Measurements from ENCODE around the gene SCGB1C1.

SCGB1C1 gene

DNA sequence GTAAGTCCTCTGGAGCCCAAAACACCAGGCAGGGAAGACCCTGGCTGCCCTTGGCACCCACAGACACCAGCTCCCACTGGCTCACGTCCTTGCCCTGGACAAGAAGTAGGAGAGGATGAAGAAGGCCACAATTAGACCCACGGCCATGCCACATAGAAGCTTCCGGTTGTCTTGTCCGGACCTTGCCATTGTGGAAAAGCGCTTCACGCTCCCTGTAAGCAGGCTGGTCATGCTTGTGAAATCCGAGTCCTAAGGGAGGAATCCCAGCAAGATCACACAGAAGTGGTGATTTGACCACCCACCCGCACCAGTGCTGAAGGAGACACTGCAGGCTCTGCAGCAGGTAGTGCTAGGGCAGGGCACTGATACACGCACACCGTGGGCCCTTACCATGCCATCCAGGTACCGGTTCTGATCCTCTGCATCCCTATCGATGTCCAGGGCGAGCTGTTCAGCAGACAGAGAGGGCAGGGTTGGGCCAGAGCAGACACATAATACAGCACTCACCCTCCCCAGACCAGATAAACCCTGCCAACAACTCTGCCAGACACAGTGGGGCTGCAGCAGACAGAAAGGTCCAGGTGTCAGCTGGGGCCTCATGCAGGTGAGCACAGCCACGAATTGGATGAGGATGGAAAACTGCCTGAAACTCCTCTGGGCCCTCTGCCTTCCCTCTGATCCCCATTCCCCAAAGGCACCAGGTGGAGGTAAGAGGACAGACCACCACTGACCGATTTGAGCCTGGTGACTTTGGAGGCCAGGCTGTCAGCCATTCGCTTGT, 12.5 kb downstream of the SCGB1C1 start:
- no peak for DNase-seq (ENCODE audit: low read depth)

DNA sequence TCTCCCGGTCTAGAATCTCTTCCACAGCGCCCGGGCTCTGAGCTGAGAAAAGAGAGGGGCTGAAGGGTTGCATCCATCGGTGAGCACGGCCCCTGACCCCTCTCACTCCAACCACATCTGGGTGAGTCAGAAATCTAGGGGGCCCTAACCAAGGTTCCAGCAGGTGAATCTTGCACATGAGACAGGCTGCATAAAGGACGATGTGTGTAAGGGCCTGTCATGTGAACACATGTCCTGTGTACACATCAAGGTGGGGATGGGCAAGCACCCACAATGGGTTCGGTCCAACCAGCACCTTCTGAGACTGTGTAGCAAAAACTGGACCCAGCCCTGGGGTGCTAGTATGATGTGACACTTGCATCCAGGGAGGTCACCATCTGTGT, 13.1 kb downstream of the SCGB1C1 start:
- no peak for DNase-seq (ENCODE audit: low read depth)

DNA sequence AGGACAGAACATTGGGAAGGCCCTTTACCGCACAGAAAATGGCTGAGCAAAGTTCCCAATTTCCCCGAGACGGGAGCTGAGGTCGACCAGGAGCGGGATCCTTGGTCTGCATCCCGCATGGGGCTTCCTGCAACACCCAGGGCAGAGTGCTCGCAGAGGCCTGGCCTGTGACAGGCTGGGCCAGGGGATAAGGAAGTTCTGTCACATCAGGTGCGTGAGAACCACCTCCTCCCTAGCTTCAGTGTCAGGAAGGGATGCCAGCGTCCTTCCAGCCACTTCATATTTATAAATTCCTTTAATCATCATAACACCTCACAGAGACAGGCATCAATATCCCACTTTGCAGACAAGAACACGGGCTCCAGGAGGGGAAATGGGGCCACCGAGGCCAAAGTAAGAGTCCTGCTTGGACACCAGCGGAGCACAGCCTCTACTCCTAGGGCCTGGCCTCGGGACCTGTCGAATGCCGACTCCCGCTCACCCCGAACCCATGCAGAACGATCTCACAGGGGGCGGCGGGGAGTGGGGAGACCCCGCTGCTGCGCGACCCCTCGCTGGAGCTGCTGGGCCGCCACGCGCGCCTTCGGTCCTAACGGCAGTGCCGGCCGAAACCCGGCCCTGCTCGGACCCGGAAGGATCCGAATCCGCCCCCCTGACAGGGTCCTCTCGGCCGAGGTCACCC, 13.8 kb downstream of the SCGB1C1 start:
- DNase-seq (ENCODE audit: low read depth), result no peak

DNA sequence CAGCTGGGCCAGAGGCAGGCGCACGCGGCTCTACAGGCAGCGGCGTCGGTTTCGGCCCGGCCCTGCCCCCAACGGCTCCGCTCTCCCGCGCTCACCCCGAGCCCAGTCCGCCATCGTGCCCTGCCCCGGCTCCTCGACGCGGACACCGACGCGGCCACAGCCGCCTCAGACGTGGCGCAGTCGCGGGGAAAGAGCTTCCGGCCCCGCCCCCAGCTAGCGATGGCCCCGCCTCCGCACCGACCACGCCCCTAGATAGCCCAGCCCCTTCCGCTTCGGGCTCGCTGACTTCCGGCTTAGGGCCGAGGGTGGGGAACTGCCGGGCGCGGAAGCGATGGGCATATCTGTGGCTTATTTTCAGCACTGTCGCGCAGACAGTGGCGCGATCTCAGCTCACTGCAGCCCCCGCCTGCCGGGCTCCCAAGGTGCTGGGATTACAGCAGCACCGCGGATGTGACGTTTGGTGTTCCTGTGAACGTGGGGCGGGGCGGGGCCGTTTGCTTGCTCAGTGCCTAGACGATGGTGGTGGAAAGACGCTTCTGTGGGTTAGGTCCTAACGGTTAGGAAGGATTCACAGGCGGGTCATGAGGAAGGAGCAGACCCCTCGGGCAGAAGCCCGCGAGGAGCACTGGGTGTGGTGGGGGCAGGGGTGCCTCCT, 14.5 kb downstream of the SCGB1C1 start, which contains the start of the genes BET1L and RIC8A:
BET1L (minus strand) TSS at position 192 of the 655 bp plus-strand sequence; CDS start at position 114, 78 bp downstream.
RIC8A (plus strand) TSS at position 501 of the 655 bp plus-strand sequence. CDS start 1,147 bp downstream, outside the sequence.
- DNase-seq (ENCODE audit: low read depth), result peak; percentile 96

DNA sequence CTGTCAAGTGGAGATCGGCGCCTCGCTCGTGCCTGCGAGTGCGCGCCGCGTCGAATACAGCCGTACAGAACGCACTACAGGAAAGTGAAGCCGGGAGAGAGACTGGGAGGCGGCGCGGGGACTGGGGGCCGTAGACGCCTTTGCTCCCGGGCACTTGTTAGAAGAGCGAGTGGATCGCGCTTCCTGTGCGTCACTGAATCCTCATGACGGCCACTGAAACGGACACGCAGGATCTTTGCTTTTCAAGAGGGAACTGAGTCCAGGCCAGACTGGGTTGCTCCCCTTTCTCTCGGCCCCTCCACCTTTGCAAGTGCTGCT, 14.9 kb downstream of the SCGB1C1 start:
- no peak for DNase-seq (ENCODE audit: low read depth)

DNA sequence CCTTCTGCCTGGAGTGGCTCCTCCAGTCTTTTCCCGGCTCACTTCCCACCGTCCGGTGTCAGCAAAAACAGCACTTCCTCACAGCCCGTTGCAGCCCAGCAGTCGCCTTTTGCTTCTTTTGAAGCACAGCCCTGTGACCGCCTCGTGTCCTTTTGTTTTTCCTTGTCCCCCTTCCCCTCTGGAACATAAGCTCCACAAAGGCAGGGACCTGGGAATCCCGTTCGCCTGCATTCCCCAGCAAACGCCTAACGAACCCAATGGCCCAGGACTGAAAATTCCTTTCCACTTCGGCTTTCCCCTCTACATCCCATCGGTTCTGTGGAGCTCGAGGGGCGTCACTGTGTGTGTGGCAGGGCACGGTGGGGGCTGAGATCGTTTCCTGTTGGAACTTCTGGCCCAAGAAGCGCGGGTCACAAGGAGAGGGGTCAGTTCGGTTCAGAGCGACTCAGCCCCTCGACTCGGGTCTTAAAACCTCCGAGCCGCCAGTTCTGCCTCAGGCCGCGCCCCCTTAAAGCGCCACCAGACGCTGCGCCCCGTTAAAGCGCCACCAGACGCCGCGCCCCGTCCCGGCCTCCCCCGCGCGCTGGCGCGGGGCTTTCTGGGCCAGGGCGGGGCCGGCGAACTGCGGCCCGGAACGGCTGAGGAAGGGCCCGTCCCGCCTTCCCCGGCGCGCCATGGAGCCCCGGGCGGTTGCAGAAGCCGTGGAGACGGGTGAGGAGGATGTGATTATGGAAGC, 15.5 kb downstream of the SCGB1C1 start:
- peak; percentile 71 for DNase-seq (ENCODE audit: low read depth)

DNA sequence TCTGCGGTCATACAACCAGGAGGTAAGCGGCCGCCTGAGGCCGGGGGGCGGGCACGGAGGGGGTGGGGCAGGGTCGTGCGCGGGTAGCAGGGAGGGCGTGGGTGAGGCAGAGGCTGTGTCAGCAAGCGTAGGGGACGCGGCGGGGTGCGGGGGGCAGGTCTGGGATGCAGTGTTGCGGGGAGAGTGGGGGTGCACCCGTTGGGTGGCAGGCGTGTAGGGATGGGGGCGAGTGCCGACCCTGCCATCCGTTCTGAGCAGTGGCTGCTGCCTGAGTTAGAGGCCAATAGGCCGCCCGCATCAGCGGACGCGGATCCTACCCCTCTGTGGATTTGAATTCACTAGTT, 16.0 kb downstream of the SCGB1C1 start:
- DNase-seq (ENCODE audit: low read depth), result no peak

DNA sequence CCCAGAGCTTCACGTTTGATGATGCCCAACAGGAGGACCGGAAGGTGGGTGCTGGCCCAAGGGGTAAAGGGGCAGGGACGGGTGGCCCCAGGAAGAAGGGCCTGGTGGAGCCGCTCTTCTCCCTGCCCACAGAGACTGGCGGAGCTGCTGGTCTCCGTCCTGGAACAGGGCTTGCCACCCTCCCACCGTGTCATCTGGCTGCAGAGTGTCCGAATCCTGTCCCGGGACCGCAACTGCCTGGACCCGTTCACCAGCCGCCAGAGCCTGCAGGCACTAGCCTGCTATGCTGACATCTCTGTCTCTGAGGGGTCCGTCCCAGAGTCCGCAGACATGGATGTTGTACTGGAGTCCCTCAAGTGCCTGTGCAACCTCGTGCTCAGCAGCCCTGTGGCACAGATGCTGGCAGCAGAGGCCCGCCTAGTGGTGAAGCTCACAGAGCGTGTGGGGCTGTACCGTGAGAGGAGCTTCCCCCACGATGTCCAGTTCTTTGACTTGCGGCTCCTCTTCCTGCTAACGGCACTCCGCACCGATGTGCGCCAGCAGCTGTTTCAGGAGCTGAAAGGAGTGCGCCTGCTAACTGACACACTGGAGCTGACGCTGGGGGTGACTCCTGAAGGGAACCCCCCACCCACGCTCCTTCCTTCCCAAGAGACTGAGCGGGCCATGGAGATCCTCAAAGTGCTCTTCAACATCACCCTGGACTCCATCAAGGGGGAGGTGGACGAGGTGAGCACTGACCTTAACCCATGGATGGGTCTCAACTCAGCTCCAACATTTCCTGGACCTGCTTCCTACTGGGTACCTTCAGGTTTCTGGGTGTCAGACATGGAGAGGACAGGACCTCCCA, 16.6 kb downstream of the SCGB1C1 start:
- DNase-seq (ENCODE audit: low read depth), result no peak

DNA sequence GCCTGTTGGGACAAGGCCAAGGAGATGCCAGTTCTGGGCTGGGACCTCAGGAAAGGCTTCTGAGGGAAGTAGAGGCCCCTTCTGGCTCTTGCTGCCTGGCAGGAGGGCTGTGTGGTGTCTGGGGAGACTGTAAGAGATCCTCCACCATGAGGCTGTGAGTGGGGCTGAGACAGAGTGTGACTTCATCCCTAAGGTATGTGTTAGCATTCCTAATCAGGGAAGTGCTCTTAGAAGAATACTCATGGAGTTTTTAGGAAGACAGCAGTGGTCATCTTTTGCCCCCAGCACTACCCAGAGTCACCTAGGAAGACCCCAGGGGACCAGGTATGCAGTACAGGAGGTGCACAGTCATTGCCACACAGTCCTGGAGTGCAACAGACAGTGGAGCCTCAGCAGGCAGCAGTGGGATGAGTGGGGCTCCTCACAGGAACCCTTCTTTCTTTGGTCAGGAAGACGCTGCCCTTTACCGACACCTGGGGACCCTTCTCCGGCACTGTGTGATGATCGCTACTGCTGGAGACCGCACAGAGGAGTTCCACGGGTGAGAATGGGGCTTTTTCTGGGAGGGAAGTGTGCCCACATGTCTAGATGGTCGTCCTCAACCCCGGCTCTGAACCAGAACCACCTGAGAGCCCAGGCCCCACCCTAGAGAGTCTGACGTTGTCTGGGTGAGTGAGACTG, 17.4 kb downstream of the SCGB1C1 start:
- no peak for DNase-seq (ENCODE audit: low read depth)

DNA sequence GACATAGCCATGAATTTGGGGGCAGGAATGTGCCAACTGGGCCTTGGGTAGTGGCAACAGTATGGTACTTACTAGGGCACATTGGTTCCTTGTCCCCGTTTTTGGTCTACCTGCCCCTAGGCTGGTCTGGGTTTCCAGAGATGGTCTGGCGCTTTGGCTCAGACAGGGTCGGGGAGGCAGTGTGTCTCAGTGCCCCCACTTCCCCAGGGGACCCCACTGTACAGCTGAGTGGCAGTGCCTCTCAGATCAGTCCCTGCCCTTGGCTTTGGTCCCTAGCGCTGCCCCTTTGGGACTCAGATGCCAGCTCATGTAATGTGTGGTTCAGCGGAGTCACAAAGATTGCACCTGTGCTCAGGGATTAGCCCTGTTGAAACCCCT, 17.9 kb downstream of the SCGB1C1 start:
- DNase-seq (ENCODE audit: low read depth), result no peak

DNA sequence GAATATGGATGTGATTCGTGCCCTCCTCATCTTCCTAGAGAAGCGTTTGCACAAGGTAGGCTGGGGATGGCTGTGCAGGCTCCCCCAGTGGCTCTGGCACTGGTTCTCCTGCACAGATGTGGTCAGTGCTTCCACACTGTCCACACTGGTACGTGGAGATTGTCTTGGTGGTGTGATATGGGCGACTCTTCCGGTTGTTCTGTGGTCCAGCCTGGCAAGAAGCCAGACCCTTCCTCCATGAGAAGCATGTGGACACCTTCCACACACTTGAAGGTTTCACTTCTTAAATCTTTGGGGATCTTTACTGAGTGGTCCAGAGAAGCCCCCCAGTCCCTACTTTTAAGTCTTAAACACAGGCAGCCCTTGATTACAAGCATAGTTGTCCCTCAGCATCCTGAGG, 18.4 kb downstream of the SCGB1C1 start:
- DNase-seq (ENCODE audit: low read depth), result no peak

DNA sequence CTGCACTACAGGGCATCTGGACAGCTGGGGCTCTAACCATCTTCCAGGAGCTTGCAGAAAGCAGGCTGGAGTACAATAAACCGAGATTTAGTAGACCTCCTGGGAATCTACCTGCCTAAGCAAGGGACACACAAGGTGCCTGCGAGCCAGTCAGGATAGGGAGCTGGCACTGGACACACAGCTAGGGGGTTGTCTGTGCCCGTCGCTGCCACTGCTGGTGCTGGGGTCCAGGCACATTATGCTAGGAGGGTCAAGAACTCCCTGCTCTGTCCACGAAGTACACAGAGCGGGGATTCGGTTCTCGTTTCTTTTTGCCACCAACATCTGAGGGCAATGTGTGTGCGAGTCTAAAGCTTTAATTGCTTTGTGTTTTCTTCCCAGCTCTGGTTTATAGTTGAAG, 18.9 kb downstream of the SCGB1C1 start:
- no peak for DNase-seq (ENCODE audit: low read depth)

DNA sequence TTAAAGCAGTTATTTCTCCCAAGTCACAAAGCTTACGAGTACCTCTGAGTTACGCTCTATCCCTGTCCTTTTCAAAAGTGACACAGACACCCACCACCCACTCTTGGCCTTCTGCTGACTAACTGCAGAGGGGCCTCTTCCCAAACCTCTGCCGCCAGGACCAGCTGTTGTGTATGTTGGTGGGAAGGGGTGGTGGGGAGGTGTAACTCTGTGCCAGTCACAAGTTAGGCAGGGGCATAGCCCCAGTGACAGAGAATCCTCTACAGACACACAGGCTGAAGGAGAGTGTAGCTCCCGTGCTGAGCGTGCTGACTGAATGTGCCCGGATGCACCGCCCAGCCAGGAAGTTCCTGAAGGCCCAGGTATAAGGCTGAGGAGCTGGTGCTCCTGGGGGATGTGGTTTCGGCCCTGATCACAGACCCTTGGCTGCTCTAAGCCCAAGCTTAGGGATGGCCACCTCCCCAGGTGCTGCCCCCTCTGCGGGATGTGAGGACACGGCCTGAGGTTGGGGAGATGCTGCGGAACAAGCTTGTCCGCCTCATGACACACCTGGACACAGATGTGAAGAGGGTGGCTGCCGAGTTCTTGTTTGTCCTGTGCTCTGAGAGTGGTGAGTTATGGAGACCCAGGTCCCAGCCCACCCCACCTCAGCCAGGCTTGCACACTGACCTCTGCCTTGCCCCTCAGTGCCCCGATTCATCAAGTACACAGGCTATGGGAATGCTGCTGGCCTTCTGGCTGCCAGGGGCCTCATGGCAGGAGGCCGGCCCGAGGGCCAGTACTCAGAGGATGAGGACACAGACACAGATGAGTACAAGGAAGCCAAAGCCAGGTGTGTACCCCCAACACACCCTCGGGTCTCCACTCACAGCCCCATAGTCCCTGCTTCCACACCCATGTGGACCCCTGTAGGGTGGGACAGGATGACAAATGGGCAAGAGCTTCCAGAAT, 19.5 kb downstream of the SCGB1C1 start:
- DNase-seq (ENCODE audit: low read depth), result no peak

DNA sequence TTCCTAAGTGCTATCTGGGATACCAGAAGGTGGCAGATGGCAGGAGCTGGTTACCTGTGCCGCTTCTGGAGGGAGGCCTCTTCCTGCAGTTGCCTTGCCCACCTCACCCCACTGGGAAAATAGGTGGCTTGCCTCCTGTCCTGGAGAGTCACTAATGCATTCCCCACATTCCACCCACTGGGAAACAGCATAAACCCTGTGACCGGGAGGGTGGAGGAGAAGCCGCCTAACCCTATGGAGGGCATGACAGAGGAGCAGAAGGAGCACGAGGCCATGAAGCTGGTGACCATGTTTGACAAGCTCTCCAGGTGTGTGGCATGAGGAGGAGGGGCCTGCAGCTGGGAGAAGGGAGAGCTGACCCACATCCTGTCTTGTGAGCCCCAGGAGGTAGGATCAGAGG, 20.2 kb downstream of the SCGB1C1 start:
- no peak for DNase-seq (ENCODE audit: low read depth)

DNA sequence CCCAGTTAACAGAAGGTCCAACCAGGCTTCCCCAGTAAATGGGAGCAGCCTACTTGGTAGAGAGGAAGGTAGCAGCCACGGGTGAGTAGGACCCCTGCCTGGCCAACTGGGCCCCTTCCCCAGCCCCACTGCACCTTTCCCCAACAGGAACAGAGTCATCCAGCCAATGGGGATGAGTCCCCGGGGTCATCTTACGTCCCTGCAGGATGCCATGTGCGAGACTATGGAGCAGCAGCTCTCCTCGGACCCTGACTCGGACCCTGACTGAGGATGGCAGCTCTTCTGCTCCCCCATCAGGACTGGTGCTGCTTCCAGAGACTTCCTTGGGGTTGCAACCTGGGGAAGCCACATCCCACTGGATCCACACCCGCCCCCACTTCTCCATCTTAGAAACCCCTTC, 21.2 kb downstream of the SCGB1C1 start:
- DNase-seq (ENCODE audit: low read depth), result no peak

DNA sequence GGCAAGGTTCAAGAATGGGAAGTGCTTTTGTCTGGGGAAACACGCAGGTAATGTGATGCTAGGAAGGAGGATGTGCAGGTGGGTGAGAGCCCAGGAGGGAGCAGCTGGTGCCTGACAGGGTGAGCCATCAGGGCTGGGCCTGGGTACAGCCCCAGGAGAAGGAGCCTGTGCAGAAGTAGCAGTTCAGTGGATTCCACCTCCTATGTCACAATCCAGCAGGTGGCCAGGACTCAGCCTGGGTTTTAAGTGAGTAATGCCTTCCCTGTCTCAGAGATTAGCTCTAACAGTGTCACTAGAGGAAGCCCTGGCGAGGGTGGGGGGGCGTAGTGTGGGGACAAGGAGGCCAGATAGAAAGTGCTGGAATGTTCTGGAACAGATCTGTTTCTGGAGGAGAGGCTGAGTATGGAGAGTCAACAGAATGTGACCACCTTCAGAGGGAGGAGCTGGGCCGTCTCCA, 22.7 kb downstream of the SCGB1C1 start:
- no peak for DNase-seq (ENCODE audit: low read depth)

DNA sequence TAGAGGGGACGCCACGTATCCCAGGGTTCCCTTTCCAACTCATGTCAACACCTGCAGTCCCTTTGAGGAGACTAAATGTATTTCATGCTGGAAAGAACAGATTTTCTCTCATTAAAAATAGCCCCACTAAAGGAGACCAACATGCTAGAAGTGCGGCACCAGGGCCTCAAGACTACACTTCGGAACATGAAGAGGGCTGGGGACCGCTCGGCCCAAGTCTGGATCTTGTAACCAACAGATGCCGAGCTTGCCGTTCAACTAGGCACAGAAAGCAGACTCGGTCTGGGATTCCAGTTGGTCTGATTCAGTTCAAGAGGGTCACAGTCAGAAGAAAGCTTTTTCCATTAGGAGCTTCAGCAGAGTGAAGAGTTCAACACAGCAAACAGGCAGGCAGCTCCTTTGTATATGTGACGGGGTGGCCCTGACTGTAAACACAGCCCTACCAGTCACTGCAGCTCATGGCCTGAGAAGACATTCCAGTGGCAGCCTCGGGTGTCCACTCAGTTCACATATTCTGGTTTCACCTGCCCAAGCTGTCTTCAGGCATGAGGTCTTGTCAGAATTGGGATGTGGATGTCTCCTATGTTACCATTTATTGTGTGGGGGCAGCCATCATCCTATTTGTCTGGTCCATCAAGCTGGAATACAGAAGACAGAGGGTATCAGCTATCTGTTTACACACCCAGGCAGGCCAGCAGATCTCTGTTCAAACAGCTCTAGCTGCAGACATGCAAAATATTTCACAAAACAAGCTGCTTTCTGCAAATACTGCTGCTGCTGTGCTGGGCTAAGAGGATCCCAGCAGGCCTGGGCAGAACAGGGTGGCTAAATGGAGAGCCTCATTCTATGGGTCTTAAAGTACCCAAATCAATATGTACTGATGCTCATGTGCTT, 23.4 kb downstream of the SCGB1C1 start:
- DNase-seq (ENCODE audit: low read depth), result no peak

DNA sequence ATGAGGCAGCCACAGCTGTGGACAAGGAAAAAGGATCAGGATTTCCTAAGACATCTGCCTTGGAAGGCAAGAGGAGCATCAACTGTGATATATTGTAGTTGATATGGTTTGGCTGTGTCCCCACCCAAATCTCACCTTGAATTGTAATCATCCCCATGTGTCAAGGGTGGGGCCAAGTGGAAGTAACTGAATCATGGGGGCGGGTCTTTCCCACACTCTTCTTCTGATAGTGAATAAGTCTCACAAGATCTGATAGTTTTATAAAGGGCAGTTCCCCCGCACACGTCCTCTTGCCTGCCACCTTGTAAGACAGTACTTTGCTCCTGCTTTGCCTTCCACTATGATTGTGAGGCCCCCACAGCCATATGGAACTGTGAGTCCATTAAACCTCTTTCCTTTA, 24.8 kb downstream of the SCGB1C1 start:
- DNase-seq (ENCODE audit: low read depth), result peak; percentile 14
